OCI-LY1 (cell line): Measurements from ENCODE around the gene STAB1.
A peak's percentile ranks its signal among the peaks of the same experiment; 100 is the strongest.

Source experiments
- H2AFZ ChIP-seq: fragments of 200-600 bp; sonication (generic), shearing (Covaris generic); 2 replicates; pipeline ENCODE4 v1.6.0; 2014; ENCODE audit warnings: antibody characterized with exemption, mild to moderate bottlenecking, low read length
- H3F3A ChIP-seq: fragments of 200-600 bp; sonication (generic), shearing (Covaris generic); 2 replicates; pipeline ENCODE4 v1.6.0; 2014; ENCODE audit warnings: mild to moderate bottlenecking, antibody characterized with exemption, low read length, moderate library complexity; ENCODE audit not compliant: insufficient read depth
- H3K27ac ChIP-seq: fragments of 200-600 bp; sonication (generic); 2 replicates; pipeline ENCODE4 v1.5.1; 2014; ENCODE audit warnings: low read length, mixed run types, mild to moderate bottlenecking, low read depth; ENCODE audit not compliant: poor library complexity, severe bottlenecking
- H3K27me3 ChIP-seq: fragments of 200-600 bp; sonication (generic); 2 replicates; pipeline ENCODE4 v1.6.0; 2014; ENCODE audit warnings: antibody characterized with exemption, mild to moderate bottlenecking, low read length, moderate library complexity; ENCODE audit not compliant: insufficient read depth
- H3K36me3 ChIP-seq: fragments of 200-600 bp; sonication (generic); 2 replicates; pipeline ENCODE4 v1.6.1; 2014; ENCODE audit warnings: mild to moderate bottlenecking, antibody characterized with exemption, low read length, moderate library complexity, mixed read lengths; ENCODE audit not compliant: insufficient read depth
- H3K4me1 ChIP-seq: fragments of 200-600 bp; sonication (generic); 2 replicates; pipeline ENCODE4 v1.5.1; 2014; ENCODE audit warnings: mild to moderate bottlenecking, low read length, moderate library complexity; ENCODE audit not compliant: insufficient read depth, severe bottlenecking
- H3K4me2 ChIP-seq: fragments of 200-600 bp; sonication (generic), shearing (Covaris generic); 2 replicates; pipeline ENCODE4 v1.6.1; 2014; ENCODE audit warnings: low read length
- H3K4me3 ChIP-seq: fragments of 200-600 bp; sonication (generic); 2 replicates; pipeline ENCODE4 v1.5.1; 2014; ENCODE audit warnings: low read length, low read depth, mild to moderate bottlenecking, mixed read lengths; ENCODE audit not compliant: poor library complexity, severe bottlenecking
- H3K79me2 ChIP-seq: fragments of 200-600 bp; shearing (Covaris generic); 2 replicates; pipeline ENCODE4 v1.6.1; 2016; ENCODE audit warnings: mixed run types, low read length, mixed read lengths; ENCODE audit not compliant: insufficient read depth
- H3K9ac ChIP-seq: fragments of 200-600 bp; sonication (generic), shearing (Covaris generic); 2 replicates; pipeline ENCODE4 v1.6.1; 2014; ENCODE audit warnings: mild to moderate bottlenecking, low read length, mixed read lengths
- H3K9me2 ChIP-seq: fragments of 200-600 bp; sonication (generic), shearing (Covaris generic); 2 replicates; pipeline ENCODE4 v1.6.1; 2014; ENCODE audit warnings: low read depth, mild to moderate bottlenecking, low read length, mixed read lengths
- H3K9me3 ChIP-seq: fragments of 200-600 bp; shearing (Covaris generic); 2 replicates; pipeline ENCODE4 v1.6.1; 2014; ENCODE audit warnings: low read length, mixed read lengths
- H4K20me1 ChIP-seq: fragments of 200-600 bp; sonication (generic), shearing (Covaris generic); 2 replicates; pipeline ENCODE4 v1.6.0; 2016; ENCODE audit warnings: mild to moderate bottlenecking, low read length; ENCODE audit not compliant: insufficient read depth
- EZH2 ChIP-seq: fragments of 200-600 bp; sonication (generic), shearing (Covaris generic); IDR thresholded peaks from 2 replicates; pipeline ENCODE4 v1.8.0; 2017; ENCODE audit warnings: borderline replicate concordance, mixed run types, mild to moderate bottlenecking, antibody characterized with exemption, low read length, moderate library complexity, mixed read lengths
- TF ChIP-seq, protein P1 (sequence below): fragments of 200-600 bp; sonication (generic), shearing (Covaris generic); IDR thresholded peaks from 2 replicates; pipeline ENCODE4 v1.5.1; 2017; ENCODE audit warnings: mild to moderate bottlenecking, antibody characterized with exemption, low read length, moderate library complexity, mixed read lengths

STAB1 gene

DNA sequence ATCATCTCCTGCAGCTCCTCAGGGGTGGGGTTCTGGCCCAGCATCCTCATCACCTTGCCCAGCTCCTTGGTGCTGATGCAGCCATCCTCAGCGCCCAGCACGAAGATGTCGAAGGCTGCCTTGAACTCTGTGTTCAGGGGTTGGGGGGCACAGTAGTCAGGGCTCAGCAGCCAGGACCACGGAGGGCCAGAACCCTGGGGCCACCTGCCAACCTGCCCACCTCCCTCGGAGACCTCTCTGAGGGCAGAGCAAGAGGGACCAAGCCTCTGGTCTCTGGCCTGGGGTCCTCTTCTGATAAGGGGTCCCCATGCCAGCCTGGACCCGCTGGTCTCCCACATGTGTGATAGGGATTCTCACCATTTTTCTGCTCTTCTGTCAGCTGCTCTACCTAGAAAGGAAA is 43.0 kb upstream of the STAB1 start:
- H3K4me3 ChIP-seq = no peak overlapping the region
- H3K27ac ChIP-seq = no peak overlapping the region
- H3K9me3 ChIP-seq = no peaks in the 10 kb centered on the region
- H3K4me2 ChIP-seq = no peak overlapping the region
- 0 out of 2 replicates have a peak, but pooled peaks cover 4% of the 10 kb centered on the region for H3K79me2 ChIP-seq
- H3K9ac ChIP-seq = no peak overlapping the region
- peaks cover 1% of the 10 kb centered on the region; the same call in 1 of the 2 replicates for H3K36me3 ChIP-seq
- H4K20me1 ChIP-seq = no peaks in the 10 kb centered on the region
- no peaks in the 10 kb centered on the region for H3F3A ChIP-seq
- H3K4me1 ChIP-seq = peaks cover 20% of the 10 kb centered on the region
- no peak for TF ChIP-seq EZH2
- TF ChIP-seq, protein P1, sequence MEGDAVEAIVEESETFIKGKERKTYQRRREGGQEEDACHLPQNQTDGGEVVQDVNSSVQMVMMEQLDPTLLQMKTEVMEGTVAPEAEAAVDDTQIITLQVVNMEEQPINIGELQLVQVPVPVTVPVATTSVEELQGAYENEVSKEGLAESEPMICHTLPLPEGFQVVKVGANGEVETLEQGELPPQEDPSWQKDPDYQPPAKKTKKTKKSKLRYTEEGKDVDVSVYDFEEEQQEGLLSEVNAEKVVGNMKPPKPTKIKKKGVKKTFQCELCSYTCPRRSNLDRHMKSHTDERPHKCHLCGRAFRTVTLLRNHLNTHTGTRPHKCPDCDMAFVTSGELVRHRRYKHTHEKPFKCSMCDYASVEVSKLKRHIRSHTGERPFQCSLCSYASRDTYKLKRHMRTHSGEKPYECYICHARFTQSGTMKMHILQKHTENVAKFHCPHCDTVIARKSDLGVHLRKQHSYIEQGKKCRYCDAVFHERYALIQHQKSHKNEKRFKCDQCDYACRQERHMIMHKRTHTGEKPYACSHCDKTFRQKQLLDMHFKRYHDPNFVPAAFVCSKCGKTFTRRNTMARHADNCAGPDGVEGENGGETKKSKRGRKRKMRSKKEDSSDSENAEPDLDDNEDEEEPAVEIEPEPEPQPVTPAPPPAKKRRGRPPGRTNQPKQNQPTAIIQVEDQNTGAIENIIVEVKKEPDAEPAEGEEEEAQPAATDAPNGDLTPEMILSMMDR = no peak
- no peaks in the 10 kb centered on the region for H3K9me2 ChIP-seq
- H2AFZ ChIP-seq = no peak overlapping the region
- H3K27me3 ChIP-seq = no peaks in the 10 kb centered on the region

DNA sequence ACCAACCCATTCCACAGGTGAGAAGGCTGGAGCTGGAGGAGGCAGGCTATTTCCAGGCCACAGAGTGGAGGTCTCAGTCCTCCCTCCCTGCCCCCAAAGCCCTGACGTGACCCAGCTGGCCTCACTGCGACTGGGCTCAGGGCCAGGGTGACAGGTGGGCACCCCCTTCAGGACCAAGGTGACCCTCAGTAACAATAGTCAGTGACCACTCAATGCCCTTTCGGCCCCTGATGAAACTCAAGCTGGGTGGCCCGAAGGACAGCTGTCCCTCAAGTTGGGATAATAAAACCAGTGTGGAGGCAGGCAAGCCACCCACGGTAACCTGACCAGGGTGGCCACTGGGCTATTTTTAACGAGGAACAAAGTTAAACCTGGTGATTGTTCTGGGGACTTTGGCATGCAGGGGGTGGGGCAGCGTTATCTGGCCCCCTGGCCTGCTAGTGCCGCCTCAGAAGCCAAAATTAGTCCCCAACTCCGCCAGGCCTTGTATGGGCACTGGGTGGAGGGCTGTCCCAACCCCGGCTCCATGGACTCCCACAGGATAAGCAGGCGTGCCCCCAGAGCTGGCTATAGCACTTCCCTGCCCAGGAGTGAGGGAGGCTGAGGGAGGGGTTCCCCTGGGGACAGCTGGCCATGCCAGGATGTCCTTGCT is 42.4 kb upstream of the STAB1 start:
- Histone ChIP-seq H3K79me2 (0 out of 2 replicates have a peak, but pooled peaks cover 4% of the 10 kb centered on the region), H3K4me3 (no peak overlapping the region), H3K36me3 (peaks cover 7% of the 10 kb centered on the region; the same call in 1 of the 2 replicates), H2AFZ (no peak overlapping the region), H3K4me1 (peaks cover 25% of the 10 kb centered on the region), H3K9me3 (no peaks in the 10 kb centered on the region), H4K20me1 (no peaks in the 10 kb centered on the region), H3F3A (no peaks in the 10 kb centered on the region), H3K4me2 (no peak overlapping the region), H3K9me2 (no peaks in the 10 kb centered on the region), H3K9ac (no peak overlapping the region), H3K27me3 (no peaks in the 10 kb centered on the region), H3K27ac (no peak overlapping the region)
- TF ChIP-seq, protein P1 = no peak
- no peak for TF ChIP-seq EZH2

DNA sequence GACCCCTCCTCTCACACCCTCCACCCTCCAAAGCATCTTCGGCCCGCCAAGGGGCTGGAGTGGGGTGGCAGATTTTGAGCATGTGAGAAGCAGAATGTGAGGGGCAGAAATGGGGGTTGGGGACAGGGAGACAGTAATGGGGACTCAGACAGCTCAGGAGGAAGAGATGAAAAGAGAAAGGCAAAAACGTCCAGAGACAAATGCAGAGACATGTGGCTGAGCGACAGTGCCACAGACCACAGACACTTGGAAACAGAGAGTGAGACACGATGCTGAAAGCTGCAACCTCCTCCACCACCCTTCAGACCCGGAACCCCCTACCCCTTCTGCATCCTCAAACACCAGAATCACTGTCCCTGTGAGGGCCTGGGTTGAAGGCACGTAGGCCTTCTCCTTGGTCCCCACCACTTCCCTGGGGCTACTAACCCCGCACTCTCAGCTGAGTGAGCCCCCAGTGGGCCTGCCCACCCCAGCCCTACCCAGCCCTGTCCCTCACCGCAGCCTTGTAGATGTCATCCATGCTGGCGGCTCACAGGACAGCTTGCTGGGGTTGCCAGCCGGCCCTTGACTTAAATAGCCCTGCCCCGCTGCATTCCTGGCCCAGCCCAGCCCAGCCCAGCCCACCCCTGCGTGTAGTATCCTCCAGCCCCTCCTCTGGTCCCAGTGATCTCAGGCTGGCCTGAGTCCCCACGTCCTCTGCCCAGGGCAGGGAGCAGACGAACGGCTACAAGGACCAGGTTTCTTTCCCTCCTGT is 41.5 kb upstream of the STAB1 start, which contains the start of gene TNNC1:
Gene TNNC1, minus strand, starts transcription at position 546 of the 754 bp plus-strand sequence. Its CDS starts 26 bp downstream, at position 520.
- peak within 1 kb of the TSS; percentile 13 for H3K27ac ChIP-seq
- TF ChIP-seq, protein P1 = no peak
- no peak for TF ChIP-seq EZH2
- no peaks in the 10 kb centered on the region for H4K20me1 ChIP-seq
- H3F3A ChIP-seq = no peaks in the 10 kb centered on the region
- no peaks in the 10 kb centered on the region for H3K9me2 ChIP-seq
- no peaks in the 10 kb centered on the region for H3K27me3 ChIP-seq
- H3K4me3 ChIP-seq = peak within 1 kb of the TSS; percentile 90
- no peak within 1 kb of the TSS for H2AFZ ChIP-seq
- H3K4me1 ChIP-seq = peaks cover 25% of the 10 kb centered on the region
- H3K36me3 ChIP-seq = peaks cover 17% of the 10 kb centered on the region
- peak within 1 kb of the TSS; percentile 85 for H3K9ac ChIP-seq
- H3K79me2 ChIP-seq = 0 out of 2 replicates have a peak, but pooled peaks cover 4% of the 10 kb centered on the region
- H3K4me2 ChIP-seq = peak within 1 kb of the TSS; percentile 93
- no peaks in the 10 kb centered on the region for H3K9me3 ChIP-seq
